IgD-negative memory B cell (primary cell): Measurements from ENCODE around the gene CCDC149. TPM values are rescaled to one million over a fixed set of nuclear protein-coding genes. Genes with fewer than 3 reads are reported as not detected.
"Not testable (repeated sequence)": the region's sequence is repeated elsewhere in the genome, so short reads cannot be mapped to it uniquely, and the experiment has no call there.

ENCODE experiments used
- H3K27ac Mint-ChIP-seq, 3 donors: one replicate each; pipeline ENCODE4 v1.8.0; 2020 to 2022; ENCODE audit warnings: mild to moderate bottlenecking in 3 of 3, mixed read lengths in 3 of 3, moderate library complexity in 1 of 3
- H3K27me3 Mint-ChIP-seq: one replicate; pipeline ENCODE4 v1.8.0; 2021; ENCODE audit warnings: mixed read lengths
- H3K36me3 Mint-ChIP-seq: one replicate; pipeline ENCODE4 v1.8.0; 2020; ENCODE audit warnings: mild to moderate bottlenecking, mixed read lengths
- H3K4me1 Mint-ChIP-seq, 3 donors: one replicate each; pipeline ENCODE4 v1.8.0; 2020 to 2022; ENCODE audit warnings: mixed read lengths in 3 of 3, mild to moderate bottlenecking in 1 of 3
- H3K4me3 Mint-ChIP-seq, 4 donors: one replicate each; pipeline ENCODE4 v1.8.0; 2020 to 2022; ENCODE audit warnings: mild to moderate bottlenecking in 4 of 4, mixed read lengths in 4 of 4, moderate library complexity in 3 of 4
- H3K9me3 Mint-ChIP-seq, 3 donors: one replicate each; pipeline ENCODE4 v1.8.0; 2020 to 2021; ENCODE audit warnings: mixed read lengths in 3 of 3, mild to moderate bottlenecking in 1 of 3
- polyA plus RNA-seq: library from polyadenylated mRNA; unstranded; fragments of 300-500 nt; fragmentation: Illumina TruSeq; gene quantifications from one replicate; pipeline ENCODE4 v1.2.3, GENCODE V29; 2021

Gene CCDC149
- polyA plus RNA-seq, 1 donor from 2014 or later: not detected

- H3K4me1 Mint-ChIP-seq: peaks cover 0 to 1% (median 0%) of the 10 kb centered on the region in 3 donors
- no peak overlapping the region for H3K4me3 Mint-ChIP-seq
- peak overlapping the region in 1 of 3 donors; percentile 41 for H3K27ac Mint-ChIP-seq
- peaks cover 2% of the 10 kb centered on the region for H3K27me3 Mint-ChIP-seq
- H3K36me3 Mint-ChIP-seq: peaks cover 2% of the 10 kb centered on the region
- H3K9me3 Mint-ChIP-seq: peaks cover 0 to 4% (median 0%) of the 10 kb centered on the region in 3 donors
These were observed 14.2 kb upstream of the CCDC149 start for GRCh38 chr4:24927049-24927448.

- no peak overlapping the region for H3K27ac Mint-ChIP-seq
- peaks cover 0 to 4% (median 0%) of the 10 kb centered on the region in 3 donors for H3K9me3 Mint-ChIP-seq
- peaks cover 0 to 1% (median 0%) of the 10 kb centered on the region in 3 donors for H3K4me1 Mint-ChIP-seq
- H3K27me3 Mint-ChIP-seq: peaks cover 2% of the 10 kb centered on the region
- H3K4me3 Mint-ChIP-seq: no peak overlapping the region
- H3K36me3 Mint-ChIP-seq: peaks cover 2% of the 10 kb centered on the region
These were observed 11.5 kb upstream of the CCDC149 start for GRCh38 chr4:24924309-24924781.

GRCh38 chr4:24923550-24923949 lies 10.7 kb upstream of the CCDC149 start:
- Mint-ChIP-seq H3K27ac (no peak overlapping the region), H3K36me3 (peaks cover 2% of the 10 kb centered on the region)

GRCh38 chr4:24923002-24923401 lies 10.2 kb upstream of the CCDC149 start:
- peaks cover 2% of the 10 kb centered on the region for H3K36me3 Mint-ChIP-seq
- H3K27ac Mint-ChIP-seq: no peak overlapping the region
- no peak overlapping the region for H3K4me3 Mint-ChIP-seq
- peaks cover 0 to 1% (median 0%) of the 10 kb centered on the region in 3 donors for H3K4me1 Mint-ChIP-seq
- H3K9me3 Mint-ChIP-seq: peaks cover 0 to 4% (median 2%) of the 10 kb centered on the region in 3 donors
- peaks cover 2% of the 10 kb centered on the region for H3K27me3 Mint-ChIP-seq

More at GRCh38 chr4:24923550-24923949, 10.7 kb upstream of the CCDC149 start:
- peaks cover 0 to 4% (median 2%) of the 10 kb centered on the region in 3 donors for H3K9me3 Mint-ChIP-seq
- no peak overlapping the region for H3K4me3 Mint-ChIP-seq
- peaks cover 2% of the 10 kb centered on the region for H3K27me3 Mint-ChIP-seq
- H3K4me1 Mint-ChIP-seq: peaks cover 0 to 1% (median 0%) of the 10 kb centered on the region in 3 donors

DNA sequence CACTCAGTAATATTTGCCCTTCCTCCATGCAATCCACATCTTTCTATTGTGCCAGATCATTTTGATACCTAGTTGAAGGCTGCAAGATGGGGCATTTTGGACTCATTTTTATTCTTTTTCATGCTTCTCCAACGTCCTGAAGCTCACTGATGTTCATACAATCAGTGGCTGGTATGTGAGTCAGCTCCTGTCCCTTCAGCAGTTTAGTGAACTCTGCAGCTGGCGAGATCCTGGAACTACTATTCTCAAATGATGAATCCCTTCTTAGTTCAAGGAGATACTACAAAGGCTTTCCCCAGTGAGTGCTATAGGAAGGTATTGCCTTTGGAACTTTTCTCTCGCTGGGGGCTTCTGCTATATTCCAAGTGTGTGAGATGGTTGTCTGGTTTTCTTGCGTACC lies 9.6 kb upstream of the CCDC149 start:
- H3K9me3 Mint-ChIP-seq: peaks cover 0 to 2% (median 2%) of the 10 kb centered on the region in 3 donors
- H3K27me3 Mint-ChIP-seq: peaks cover 5% of the 10 kb centered on the region
- H3K27ac Mint-ChIP-seq: no peak overlapping the region
- no peak overlapping the region for H3K4me3 Mint-ChIP-seq
- peaks cover 2% of the 10 kb centered on the region for H3K36me3 Mint-ChIP-seq
- H3K4me1 Mint-ChIP-seq: peaks cover 0 to 1% (median 0%) of the 10 kb centered on the region in 3 donors

DNA sequence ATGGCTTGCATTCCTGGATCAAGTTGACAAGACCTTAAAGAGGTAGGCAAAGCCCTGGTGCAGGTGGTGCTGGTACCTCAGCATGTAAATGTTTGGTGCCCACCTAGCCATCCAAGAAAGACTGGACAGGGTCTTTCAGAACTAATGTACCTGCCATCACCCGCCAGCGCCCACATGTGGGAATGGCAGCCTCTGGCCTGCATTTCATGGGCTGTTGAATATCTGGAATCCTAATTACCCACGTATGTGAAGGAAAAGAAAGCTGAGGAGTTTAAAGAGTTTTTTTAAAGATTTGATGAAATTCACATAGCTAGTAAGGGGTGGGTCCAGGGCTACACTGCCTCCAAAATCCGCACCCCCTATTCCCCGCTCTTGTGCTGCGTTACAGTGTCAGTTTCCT lies 8.6 kb upstream of the CCDC149 start:
- Mint-ChIP-seq H3K27me3 (peaks cover 6% of the 10 kb centered on the region), H3K27ac (no peak overlapping the region), H3K4me3 (no peak overlapping the region), H3K9me3 (peaks cover 0 to 2% (median 2%) of the 10 kb centered on the region in 3 donors), H3K36me3 (peaks cover 2% of the 10 kb centered on the region), H3K4me1 (peaks cover 0 to 1% (median 0%) of the 10 kb centered on the region in 3 donors)

GRCh38 chr4:24920008-24920407 lies 7.2 kb upstream of the CCDC149 start:
- no peaks in the 10 kb centered on the region for H3K36me3 Mint-ChIP-seq
- peaks cover 0 to 2% (median 0%) of the 10 kb centered on the region in 3 donors for H3K9me3 Mint-ChIP-seq
- H3K27ac Mint-ChIP-seq: no peak overlapping the region
- H3K27me3 Mint-ChIP-seq: peaks cover 7% of the 10 kb centered on the region
- H3K4me3 Mint-ChIP-seq: no peak overlapping the region
- peaks cover 0 to 1% (median 0%) of the 10 kb centered on the region in 3 donors for H3K4me1 Mint-ChIP-seq

DNA sequence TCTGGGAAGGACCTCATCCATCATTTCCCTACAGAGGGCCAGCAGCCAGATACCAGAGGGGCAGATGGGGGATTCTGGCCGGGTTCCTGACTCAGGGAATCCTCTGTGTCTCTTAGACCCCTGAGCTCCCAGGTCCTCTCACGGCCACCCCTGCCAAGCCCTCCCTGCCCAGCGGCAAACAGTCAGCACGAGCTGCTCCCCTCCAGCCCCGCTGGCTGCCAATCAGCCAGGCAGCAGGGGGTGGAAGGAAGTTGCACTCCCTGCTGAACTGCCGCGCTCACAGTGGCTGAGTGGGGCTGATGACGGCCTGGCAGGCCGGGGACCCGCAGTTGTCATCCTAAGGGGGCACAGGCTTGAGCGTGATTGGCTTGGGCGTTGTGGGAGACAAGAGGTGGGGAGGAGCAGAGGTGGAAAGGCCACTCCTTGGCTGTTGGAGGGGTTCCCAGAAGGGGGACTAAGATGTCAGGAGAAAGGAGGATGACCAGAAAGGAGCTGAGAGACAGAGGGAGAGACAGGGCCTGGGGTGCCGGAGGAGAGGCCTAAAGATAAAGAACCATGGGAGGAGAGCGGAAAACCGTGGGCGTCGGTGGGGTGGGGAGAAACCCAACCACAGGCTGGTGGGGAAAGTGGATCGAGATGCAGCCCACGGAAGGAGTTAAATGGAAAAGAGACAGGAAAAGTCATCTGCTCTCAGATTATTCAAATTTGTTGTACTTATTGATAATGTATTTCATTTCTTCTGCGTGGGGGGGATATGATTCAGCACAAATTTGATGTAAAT lies 4.4 kb upstream of the CCDC149 start:
- Mint-ChIP-seq H3K27me3 (peaks cover 16% of the 10 kb centered on the region), H3K36me3 (no peaks in the 10 kb centered on the region), H3K4me1 (peaks cover 0 to 3% (median 2%) of the 10 kb centered on the region in 3 donors), H3K9me3 (peaks cover 0 to 2% (median 0%) of the 10 kb centered on the region in 3 donors), H3K4me3 (peak overlapping the region in 1 of 4 donors; percentile 54), H3K27ac (no peak overlapping the region)

GRCh38 chr4:24915121-24915922 lies 2.5 kb upstream of the CCDC149 start:
- Mint-ChIP-seq H3K36me3 (no peaks in the 10 kb centered on the region), H3K27me3 (peaks cover 31% of the 10 kb centered on the region), H3K27ac (no peak overlapping the region), H3K4me3 (no peak overlapping the region), H3K9me3 (peaks cover 1 to 6% (median 2%) of the 10 kb centered on the region in 3 donors), H3K4me1 (peaks cover 0 to 3% (median 2%) of the 10 kb centered on the region in 3 donors)

- Mint-ChIP-seq H3K27ac (no peak overlapping the region), H3K4me3 (no peak overlapping the region), H3K4me1 (peaks cover 0 to 3% (median 2%) of the 10 kb centered on the region in 3 donors), H3K36me3 (no peaks in the 10 kb centered on the region), H3K9me3 (peaks cover 3 to 11% (median 9%) of the 10 kb centered on the region in 3 donors), H3K27me3 (peaks cover 34% of the 10 kb centered on the region)
These were observed 1.6 kb upstream of the CCDC149 start for GRCh38 chr4:24914460-24914859.

DNA sequence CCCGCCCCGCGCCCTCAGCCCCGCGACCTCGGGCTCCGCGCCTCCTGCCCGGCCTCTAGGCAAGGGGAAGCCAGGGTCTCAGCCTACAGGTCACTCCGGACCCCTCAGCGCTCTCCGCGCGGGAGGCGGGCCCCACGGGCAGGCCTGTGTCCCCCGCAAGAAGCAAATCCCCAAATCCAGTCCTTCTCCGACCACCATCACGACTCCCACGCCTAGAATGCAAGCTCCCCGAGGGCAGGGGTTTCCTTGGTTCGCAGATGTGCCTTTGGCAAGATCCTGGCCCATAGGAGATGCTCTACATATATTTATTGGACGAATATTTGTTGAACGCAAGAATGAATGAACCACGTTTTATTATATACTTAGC lies 260 bp upstream of the CCDC149 start:
- peaks cover 0 to 3% (median 2%) of the 10 kb centered on the region in 3 donors for H3K4me1 Mint-ChIP-seq
- no peak overlapping the region for H3K27ac Mint-ChIP-seq
- peaks cover 34% of the 10 kb centered on the region for H3K27me3 Mint-ChIP-seq
- no peaks in the 10 kb centered on the region for H3K36me3 Mint-ChIP-seq
- H3K9me3 Mint-ChIP-seq: peaks cover 3 to 9% (median 9%) of the 10 kb centered on the region in 3 donors
- H3K4me3 Mint-ChIP-seq: peak overlapping the region in 1 of 4 donors; percentile 53

GRCh38 chr4:24910499-24910898 lies 2.3 kb downstream of the CCDC149 start:
- Mint-ChIP-seq H3K9me3 (peaks cover 3 to 9% (median 9%) of the 10 kb centered on the region in 3 donors), H3K27ac (no peak overlapping the region), H3K27me3 (peaks cover 26% of the 10 kb centered on the region), H3K4me1 (peaks cover 0 to 3% (median 2%) of the 10 kb centered on the region in 3 donors), H3K4me3 (no peak overlapping the region), H3K36me3 (no peaks in the 10 kb centered on the region)

DNA sequence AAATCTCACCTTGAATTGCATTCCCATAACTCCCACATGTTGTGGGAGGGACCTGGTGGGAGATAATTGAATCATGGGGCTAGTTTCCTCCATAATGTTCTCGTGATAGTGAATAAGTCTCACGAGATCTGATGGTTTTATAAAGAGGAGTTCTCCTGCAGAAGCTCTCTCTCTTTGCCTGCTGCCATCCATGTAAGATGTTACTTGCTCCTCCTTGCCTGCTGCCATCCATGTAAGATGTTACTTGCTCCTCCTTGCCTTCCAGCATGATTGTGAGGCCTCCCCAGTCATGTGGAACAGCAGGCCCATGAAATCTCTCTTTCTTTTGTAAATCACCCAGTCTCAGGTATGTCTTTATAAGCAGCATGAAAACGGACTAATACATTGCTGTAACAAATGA lies 3.2 kb downstream of the CCDC149 start:
- H3K4me3 Mint-ChIP-seq, H3K9me3 Mint-ChIP-seq, H3K36me3 Mint-ChIP-seq, H3K4me1 Mint-ChIP-seq, H3K27ac Mint-ChIP-seq: not testable (repeated sequence)
- H3K27me3 Mint-ChIP-seq: peaks cover 24% of the 10 kb centered on the region

DNA sequence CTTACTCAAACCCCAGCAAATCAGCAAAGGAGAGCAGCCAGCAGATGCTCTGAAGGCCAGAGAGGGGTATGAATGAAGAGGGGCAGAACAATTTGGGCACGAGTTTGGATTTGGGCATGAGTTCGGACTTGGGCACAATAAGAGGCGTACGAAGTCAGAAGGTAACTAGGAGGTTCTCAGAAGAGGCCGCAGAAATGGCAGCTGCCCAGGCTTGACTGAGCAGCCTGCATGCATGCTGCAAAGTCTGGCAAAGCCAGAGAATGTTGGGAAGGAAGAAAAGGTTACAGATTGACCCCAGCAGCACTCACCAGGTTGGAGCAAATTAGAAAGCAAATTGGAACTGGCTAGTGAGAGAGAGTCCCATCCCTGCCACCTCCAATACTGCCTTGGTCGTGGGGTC lies 15.2 kb downstream of the CCDC149 start:
- Mint-ChIP-seq H3K36me3 (no peaks in the 10 kb centered on the region), H3K4me1 (no peaks in the 10 kb centered on the region), H3K27ac (no peak overlapping the region), H3K9me3 (no peaks in the 10 kb centered on the region), H3K4me3 (no peak overlapping the region), H3K27me3 (no peaks in the 10 kb centered on the region)

GRCh38 chr4:24896977-24897376 lies 15.9 kb downstream of the CCDC149 start:
- Mint-ChIP-seq H3K4me3 (no peak overlapping the region), H3K9me3 (no peaks in the 10 kb centered on the region), H3K27me3 (no peaks in the 10 kb centered on the region), H3K27ac (no peak overlapping the region), H3K4me1 (no peaks in the 10 kb centered on the region), H3K36me3 (no peaks in the 10 kb centered on the region)
